Measurements from ENCODE around the gene FOXL2NB.
A peak's percentile ranks its signal among the peaks of the same experiment; 100 is the strongest.

Gene FOXL2NB

DNA sequence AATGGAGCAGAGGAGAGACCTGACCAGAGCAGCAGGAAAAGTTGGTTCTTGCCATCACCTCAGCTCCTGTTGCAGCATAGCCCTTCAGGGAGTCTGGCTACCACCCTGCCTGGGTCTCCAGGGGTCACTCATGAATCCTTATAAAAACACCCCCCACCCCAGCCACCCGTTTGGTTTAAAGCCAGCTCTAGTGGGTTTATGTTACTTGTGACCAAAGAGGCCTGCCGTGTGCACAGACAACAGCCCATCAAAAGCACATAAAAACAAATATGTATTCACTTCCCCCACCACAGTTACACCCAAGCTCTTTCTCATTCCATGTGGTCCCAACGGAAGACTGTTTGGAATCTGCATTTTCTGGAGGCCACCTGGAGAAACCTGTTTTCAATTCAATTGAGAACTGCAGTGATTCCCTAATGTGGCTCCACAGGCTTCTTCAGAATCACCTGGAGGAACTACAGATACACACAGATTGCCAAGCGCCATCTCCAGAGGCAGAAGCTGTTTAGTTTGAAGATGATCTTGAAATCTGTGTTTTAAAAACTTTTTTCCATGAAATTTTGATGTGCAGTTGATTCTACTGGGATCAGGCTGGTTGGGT is 13.8 kb upstream of the FOXL2NB start:
- no peak for DNase-seq

DNA sequence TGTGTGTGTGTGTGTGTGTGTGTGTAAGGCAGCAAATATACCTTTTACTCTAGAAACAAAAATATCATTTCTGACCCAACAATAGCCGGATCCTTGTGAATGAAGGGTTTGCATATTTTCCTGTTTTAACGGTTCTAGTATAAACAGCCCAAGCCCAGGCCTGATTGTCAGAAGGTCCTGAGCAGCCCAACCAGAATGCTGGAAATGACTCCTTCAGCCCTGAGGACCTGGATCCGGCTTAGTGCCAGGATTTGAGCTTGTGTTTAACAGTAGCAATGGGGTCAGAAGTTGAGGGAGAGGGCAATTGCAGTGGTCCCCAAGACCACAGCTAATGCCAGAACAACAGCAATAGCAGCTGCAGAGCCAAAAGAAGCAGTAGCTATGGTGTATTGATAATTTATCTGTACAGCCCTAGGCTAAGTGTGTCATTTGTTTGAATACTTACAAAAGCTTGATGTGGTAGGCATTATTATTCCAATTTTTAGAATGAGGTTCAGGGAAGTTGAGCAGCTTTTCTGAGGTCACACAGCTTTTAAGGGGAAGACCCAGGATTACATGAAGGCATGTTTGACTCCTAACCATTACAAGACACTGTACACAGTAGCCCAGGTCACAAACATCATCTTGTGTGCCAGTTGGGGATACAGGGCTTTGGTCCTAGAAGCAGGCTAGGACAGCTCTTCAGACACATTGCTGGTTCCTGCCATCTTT is 12.9 kb upstream of the FOXL2NB start:
- DNase-seq: no peak

DNA sequence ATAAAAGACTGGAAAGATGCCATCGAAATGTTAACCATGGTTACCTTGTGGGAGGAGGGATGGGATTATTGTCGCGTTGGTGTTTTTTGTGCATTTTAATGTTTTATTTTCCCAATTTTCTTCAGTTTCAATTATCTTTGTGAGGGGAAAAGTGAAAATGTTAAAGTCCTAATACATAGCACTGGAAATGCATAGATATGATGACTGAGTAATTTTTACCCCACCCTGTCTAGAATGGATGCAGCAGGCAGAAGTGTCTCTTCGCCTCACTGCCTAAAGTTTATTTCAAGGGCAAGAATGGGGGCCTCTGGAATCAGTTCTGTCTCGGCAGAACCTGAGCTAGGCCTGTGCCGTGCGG is 11.5 kb upstream of the FOXL2NB start:
- DNase-seq: no peak

DNA sequence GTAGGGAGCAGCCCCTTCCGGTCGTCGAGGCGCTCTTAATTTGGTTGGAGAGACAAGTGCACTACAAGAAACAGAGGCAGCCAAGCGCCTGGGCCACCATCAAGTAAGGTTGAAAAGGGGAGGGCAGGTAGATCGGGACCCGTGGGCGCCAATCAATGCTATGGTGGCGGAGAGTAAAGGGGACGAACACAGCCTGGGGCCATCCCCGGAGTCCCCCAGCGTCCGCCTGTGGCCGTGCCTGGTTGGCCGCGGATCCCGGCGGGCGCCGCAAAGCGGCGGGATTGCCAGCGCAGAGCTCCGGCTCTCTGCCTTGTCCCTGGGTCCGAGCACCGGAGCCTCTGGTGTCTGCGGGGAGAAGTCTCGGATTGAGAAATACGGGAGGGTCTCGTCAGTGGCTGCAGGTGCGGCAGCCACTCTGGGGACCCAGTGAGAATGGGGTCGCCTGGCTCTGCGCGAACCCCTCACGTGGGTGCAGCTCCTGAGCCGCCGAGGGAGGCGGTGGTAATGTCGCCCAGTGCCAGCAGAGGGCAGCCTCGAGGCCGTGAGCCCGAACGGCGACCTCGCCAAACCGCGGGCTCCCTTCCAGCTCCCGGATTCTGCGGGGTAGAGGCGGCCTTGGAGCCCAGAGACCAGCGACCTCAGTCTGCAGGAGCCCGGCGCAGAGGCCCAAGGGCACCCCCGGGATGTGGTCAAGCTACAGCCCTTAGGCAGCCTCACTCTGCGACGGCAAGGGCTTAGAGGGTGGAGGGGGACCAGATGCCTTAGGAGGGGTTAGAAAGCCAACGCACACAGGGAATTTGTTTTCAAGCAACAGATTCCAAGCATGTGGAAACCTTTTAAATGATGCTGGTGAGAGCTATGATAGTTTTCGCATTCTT is 10.9 kb upstream of the FOXL2NB start:
- peak; percentile 25 for DNase-seq

DNA sequence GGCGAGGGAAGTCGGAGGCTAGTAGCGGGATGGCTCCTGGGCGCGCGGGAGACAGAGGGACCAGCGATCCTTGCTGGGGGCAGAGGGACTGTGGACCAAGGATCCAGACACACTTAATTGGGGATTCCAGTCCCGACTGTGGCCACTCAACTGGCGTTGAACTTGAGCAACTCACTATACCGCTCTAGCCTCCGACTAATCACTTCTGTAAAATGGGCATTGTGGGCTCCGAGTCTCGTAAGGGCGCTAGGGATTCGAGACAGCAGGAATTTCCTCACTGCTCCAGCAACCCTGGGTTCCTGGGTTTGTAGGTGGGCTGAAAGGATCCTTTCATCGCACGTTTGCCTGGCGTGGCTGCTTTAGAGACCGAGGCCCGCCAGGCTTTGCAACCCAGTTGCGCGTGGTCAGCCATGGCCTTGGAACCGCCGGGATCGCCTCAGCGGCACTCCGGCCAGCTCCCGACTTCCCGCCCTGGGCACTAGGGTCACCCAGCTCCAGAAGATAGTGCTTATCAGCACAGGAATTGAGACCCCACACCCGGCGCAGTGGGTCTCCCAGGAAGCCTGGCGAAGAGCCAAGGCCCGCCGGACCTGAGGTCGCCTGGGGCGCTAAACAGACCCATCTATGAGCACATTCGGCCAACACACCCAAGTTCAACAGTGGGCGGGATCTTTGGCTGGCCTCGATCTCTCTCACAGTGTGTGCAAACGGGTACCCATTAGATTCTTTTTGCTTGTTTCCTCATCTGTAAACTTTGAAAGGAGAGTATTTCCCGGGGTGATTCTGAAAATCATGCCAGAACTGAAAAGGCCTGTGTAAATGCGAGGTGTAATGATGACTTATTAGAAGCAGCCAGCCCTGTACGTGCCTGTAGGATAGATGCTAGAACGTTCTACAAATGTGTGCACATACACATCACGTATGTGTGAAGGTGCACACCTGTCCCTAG is 10.0 kb upstream of the FOXL2NB start:
- DNase-seq: no peak

DNA sequence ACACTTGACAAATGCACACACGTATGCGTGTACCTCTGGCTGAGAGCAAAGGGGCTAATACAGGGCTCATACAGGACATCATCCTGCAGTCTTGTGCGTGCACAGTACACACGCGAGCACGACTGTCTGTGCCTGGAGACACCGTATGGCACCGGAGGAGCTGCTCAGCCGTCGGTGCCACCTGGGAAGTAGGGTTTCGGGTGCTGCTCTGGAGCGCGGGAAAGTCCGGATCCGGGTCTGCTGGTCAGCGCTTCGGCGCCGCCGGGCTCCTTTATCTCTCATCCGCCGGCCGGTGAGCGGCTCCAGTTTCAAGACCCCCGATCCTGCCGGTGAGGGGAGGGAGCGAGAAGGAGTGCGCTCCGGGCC is 9.3 kb upstream of the FOXL2NB start:
- no peak for DNase-seq

DNA sequence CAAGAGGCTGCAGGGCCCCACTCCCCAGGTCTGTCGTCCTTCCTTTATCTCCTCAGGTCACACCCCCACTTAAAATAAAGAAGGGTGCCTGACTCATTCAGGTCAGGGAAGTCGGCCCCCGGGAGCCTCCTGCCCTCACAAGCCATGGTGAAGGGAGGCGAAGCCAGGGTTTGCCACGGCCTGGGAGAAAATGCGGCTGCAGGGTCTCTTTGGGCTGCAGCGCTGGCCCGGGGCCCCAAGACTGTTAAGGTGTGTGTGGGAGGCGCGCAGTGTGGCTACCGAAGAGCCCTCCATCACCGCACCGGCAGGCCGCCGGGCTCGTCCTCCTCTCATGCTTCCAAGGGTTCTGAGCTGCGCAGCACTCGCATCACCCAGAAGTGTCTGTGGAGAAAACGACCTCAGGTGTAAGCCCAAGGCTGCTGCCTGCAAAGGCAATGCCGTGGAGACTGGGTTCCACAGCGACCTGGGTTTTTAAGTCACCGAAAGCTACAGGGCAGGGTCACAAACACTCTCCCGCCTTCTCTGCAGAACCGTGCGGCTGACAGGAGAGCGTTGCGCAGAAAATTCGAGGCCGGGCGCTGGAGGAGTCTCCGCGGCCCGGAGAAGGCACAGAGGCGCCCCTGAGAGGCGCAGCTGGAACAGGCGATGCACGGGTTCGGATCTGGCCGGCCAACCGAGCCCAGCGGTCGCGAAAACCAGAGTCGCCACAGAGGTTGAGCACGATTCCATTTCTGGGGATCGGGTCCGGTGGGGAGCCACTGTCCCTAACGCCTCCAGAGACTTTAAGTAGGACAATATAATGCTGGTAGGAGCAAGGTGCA is 8.8 kb upstream of the FOXL2NB start:
- no peak for DNase-seq

DNA sequence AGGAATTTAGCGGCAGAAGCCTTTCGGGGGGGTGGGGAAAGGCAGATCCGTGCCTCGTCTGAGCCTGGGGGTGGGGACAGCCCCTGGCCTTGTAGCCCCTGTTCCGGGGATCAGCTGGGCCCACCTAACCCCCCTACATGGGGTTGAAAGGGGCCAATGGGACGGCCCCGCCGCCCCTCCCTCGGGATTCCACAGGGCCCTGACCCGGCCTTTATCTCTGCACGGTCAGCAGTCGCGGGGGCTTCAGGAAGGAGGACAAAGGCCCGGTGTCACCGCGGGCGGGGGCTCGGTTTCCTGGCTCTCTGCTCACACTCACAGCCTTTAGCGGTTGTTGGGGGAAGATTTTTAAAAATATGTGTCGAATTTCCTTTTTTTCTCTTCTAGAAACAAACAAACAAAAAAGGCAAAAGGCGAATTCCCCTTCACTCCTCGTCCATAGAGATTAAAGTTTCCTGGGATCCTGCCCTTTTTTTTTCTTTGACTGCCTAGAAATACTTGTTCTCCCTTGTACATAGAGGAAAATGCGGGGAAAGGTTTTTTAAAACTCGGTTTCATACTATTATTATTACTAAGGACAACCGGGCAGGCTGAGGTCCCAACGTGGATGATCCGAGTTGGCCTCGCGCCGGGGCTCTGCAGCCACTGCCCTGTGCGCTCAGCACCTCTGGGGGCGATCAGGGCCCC is 8.0 kb upstream of the FOXL2NB start:
- DNase-seq: no peak

DNA sequence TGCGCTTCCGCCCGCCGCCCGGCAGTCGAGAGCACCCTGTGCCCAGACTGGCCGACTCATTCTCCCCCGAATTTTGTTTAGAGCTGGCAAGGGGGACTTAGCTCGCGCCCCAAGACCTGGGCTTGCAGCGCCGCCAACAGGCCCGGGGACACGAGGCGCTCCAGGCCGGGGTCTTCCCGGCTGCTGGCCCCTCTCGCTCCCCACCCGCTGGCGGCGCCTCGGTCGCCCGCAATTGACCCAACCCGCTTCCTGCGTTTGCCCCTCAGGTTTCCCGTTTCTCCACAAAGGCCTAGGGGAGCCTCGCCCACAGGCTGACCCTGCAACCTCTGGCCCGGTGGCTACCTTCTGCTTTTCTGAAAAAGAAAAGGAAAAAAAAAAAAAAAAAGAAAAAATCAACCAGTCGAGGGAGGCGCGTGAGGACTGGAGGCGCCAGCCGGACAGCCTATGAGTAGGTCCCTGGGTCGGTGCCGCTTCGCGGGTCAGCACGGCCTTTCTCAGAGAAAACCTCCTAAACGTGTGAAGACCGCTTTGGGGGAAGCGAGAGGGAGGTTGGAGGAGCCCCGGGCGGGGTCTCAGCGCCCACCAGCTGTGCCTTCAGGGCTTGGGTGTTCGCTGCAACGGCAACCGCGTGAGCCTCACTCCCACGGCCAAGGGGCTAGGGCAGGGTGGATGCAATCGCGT is 7.3 kb upstream of the FOXL2NB start:
- no peak for DNase-seq

DNA sequence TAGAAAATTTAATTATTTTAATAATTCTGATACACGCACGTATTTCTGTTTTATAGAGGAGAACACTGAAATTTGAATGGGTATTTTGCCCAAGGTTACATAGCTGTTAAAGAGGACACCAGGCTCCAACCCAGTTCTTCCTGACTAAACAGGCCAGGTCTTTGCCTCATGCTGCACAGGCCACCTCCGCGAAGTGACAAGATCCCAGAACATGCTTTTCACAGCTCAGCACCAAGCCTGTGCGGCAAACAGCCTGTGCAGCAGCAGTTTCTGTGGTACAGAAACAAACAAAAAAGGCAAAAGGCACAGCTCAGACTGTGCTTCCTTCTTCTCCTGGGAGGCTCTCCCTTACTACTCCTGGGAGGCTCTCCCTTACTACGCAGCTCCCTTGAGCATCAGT is 6.6 kb upstream of the FOXL2NB start:
- no peak for DNase-seq

DNA sequence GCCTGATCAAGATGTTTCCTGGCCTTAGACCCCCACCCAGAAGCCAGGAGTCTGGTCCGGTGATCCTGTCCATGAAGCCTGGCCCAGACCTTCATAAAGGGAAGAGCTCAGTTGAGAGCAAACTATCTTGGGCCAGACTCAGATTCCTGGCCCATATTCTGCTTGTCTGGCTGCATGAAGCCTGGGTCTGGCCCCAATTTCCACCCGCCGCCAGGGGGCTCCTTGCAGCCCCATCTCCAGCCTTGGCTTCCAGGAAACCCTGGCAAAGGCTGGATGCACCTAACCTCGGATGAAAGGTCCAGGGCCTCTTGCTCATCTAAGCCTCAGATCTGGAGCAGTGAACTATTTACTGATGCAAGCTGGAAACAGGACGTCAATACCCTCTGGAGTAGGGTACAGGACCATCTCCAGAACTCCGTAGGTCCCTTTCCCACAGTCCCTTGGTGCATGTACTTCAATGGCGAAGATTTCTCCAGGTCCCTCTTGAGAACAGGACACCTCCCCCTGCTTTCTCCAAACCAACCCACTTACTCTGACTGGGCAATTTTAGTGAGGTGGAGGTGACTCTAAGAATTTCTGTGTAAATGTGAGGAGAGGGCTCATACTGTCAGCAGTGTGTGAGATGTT is 5.6 kb upstream of the FOXL2NB start:
- DNase-seq: peak; percentile 22

DNA sequence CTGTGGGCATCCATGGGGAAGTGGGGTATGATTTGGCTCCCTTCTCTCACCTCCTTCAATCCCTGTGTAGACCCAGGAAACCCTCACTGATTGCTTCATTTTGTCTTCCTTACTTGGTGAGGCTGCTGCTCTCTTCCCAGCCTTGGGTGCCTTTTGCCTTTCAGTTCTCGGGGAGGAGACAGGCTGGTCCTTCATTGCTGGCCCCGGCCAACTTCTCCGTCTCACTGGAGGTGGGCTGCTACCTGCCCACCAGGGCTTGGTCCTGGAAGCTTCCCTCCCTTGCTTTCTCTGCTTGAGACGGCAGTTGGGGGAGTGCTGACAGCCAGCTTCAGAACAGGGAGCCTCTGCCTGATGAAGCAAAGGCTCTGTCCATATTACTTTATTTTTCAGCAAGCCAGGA is 4.7 kb upstream of the FOXL2NB start:
- DNase-seq: no peak

DNA sequence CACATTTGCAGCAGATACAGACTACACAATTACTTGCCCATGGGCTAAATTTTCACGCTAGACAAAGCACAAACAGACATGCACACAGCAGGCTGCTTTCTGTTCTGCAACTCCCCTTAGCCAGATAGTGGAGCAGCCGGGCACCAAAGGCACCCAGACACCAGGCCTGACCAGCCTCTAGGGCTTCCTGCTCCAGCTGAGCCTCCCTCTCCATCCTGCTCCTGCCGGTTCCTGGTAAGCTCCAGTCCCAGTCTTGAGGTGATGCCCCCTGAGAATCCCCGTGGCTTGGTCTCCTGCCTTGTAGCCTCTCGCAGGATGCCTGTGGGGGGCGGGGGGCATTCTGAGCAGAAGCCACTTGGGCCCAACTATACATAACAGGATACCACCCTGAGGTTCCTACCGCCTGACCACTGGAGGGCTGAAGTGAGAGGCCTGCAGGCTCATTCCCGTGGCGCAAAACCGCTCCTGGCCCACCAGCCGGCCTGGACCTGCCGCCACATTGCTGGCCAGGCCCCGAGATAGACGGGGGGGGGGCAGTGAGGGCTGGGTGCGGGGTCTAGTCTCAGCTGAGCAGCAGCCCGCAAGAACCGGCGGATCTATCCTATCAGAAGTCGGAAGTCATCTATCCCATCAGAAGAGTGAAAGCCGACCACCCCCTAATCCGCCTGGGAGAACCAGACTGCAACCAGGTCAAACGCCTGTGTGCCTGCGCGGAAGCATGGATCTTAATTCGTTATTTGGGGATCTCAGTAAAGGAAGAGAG is 4.0 kb upstream of the FOXL2NB start:
- DNase-seq: no peak

DNA sequence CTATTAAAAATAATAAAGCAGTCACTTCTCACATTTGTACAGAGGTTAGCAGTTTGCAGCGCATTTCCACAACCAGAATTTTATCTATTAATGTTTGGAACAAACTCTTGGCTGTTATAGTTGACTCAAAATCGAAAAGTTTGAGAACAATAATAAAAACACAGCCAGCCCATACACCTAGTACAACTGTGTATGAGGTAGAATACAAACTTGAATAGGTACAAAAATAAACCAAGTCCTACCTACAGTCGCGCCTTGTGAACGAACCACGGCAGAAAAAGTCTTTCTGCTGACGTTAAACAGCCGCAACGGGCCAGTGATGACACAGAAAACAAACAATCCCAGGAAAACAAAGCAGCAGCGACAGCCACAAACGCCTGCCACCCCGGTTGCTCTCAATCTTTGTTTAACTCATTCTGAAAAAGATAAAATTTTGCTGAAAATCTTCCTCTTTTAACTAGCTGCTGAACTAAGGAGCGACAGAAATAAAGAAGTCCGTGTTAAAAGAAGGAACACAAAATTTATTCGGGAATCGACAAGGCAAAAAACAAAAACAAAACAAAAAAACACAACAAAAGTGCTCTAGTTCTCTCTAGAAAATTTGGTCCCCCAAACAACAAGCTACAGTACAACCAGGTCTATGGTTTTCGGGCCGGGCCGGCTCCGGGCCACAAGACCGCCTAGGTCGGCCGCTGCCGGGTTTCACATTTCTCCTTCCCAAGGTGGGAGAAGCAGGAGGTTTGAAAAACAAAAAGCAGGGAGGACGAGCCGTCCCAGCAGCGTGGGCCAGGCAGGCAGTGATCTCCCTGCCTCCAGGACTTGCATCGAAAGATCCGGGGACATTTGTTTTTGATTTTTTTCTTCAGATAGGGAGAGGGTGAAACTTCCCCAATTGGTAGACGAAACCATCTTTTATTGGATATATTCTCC is 3.0 kb upstream of the FOXL2NB start:
- no peak for DNase-seq

DNA sequence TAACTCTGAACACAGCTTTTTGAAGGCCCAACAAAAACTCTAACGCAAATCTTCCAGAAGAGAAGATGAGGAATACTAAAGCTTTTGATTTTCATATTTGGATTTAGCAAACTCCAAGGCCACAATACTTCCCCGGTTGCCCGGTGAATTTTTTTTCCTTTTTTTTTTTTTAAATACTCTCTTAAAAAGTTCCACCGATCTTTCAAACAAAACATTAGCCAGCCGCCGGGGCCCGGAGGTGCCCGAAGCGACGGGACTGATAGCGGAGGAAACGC is 2.4 kb upstream of the FOXL2NB start:
- DNase-seq: no peak

DNA sequence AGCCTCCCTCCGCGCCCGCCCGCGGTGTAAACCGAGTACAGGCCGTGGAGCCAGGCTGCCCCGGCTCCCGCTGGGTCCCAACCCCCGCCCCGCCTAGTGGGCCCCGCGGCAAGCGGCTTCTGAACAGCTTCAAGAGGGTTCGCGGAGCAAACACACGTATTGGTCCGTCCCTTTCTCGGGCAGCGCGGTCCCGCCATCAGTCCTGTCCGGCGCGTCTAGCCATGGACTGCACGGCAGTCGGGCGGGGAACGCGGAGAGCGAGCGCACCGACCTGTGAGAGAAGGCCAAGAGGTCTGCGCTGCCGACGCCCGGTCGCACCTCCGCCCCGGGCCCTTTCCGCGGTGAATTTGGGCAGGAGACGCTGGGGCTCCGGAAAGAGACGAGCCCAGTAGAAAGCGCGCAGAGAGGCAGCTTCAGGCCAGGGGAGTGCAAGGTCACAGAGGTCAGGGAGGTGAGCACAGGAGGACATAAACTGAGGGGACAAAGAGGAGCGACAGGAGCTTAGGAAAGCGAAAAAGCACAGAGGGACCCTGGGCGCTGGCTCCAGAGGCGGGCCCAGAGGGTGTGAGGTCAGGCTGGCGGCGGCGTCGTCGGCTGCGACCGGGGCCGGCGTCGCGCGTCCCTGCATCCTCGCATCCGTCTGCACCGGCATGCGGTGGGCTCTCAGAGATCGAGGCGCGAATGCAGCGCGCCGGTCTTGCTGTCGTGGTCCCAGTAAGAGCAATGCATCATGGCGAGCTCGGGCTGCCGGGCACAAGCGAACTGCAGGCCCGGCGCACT is 1.9 kb upstream of the FOXL2NB start:
- no peak for DNase-seq

DNA sequence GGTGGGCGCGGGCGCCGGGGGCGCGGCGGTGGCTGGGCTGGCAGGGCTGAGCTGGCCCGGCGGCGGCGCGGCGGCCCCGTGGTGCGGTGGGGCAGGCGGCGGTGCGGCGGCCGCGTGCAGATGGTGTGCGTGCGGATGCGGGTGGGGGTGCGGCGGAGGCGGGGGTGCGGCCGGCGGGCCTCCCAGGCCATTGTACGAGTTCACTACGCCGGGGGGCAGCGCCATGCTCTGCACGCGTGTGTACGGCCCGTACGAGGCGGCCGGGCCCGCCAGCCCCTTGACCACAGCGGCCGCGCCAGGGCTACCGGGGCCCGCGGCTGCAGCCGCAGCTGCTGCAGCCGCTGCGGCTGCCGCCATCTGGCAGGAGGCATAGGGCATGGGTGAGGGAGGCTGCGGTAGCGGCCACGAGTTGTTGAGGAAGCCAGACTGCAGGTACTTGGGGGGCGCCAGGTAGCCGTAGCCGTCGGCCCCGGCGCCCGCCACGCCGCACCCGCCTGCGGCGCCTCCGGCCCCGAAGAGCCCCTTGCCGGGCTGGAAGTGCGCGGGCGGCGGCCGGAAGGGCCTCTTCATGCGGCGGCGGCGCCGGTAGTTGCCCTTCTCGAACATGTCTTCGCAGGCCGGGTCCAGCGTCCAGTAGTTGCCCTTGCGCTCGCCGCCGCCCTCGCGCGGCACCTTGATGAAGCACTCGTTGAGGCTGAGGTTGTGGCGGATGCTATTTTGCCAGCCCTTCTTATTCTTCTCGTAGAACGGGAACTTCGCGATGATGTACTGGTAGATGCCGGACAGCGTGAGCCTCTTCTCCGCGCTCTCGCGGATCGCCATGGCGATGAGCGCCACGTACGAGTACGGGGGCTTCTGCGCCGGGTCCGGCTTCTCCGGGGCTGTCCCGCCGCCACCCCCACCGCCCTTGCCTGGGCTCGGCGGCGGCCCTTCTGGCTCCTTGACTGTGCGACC is 1.0 kb upstream of the FOXL2NB start:
- peak; percentile 46 for DNase-seq

All from MV-4-11 (cell line).